ENCODE results near the gene EPHB4.

EPHB4 gene

GRCh38 chr7:100867040-100867775 lies 39.9 kb upstream of the EPHB4 start, which contains the start of gene TRIP6:
TSS of gene TRIP6 (plus strand) at chr7:100867387. CDS start at chr7:100867498, 111 bp downstream.
- peak within 1 kb of the TSS; percentile 84 for H3K27ac ChIP-seq
- no peak for TF ChIP-seq CTCF (IDR thresholded peaks at IDR 0.05)
- no peak for TF ChIP-seq ZFX (IDR thresholded peaks at IDR 0.05; ENCODE audit: borderline replicate concordance)

GRCh38 chr7:100866729-100867039 lies 39.4 kb upstream of the EPHB4 start:
- H3K27ac ChIP-seq = peak overlapping the region; percentile 84
- TF ChIP-seq ZFX (IDR thresholded peaks at IDR 0.05; ENCODE audit: borderline replicate concordance) (no peak), CTCF (IDR thresholded peaks at IDR 0.05) (no peak)

GRCh38 chr7:100865938-100866728 lies 38.8 kb upstream of the EPHB4 start:
- TF ChIP-seq CTCF (IDR thresholded peaks at IDR 0.05) = no peak
- TF ChIP-seq ZFX (IDR thresholded peaks at IDR 0.05; ENCODE audit: borderline replicate concordance) = no peak
- H3K27ac ChIP-seq = peak overlapping the region; percentile 84

GRCh38 chr7:100865372-100865911 lies 38.1 kb upstream of the EPHB4 start:
- TF ChIP-seq ZFX (IDR thresholded peaks at IDR 0.05; ENCODE audit: borderline replicate concordance) (no peak), CTCF (IDR thresholded peaks at IDR 0.05) (peak; percentile 11; the same call in 1 of the 2 replicates)
- peak overlapping the region; percentile 84 for H3K27ac ChIP-seq

GRCh38 chr7:100864263-100864845 lies 37.0 kb upstream of the EPHB4 start:
- TF ChIP-seq CTCF (IDR thresholded peaks at IDR 0.05) (no peak), ZFX (IDR thresholded peaks at IDR 0.05; ENCODE audit: borderline replicate concordance) (no peak)
- peak overlapping the region; percentile 84 for H3K27ac ChIP-seq

- TF ChIP-seq CTCF (IDR thresholded peaks at IDR 0.05) = no peak
- TF ChIP-seq ZFX (IDR thresholded peaks at IDR 0.05; ENCODE audit: borderline replicate concordance) = no peak
- H3K27ac ChIP-seq = no peak overlapping the region
Observed at GRCh38 chr7:100863406-100863950, 36.2 kb upstream of the EPHB4 start.
